ENCODE results near the gene RABGAP1. TPM values are rescaled to one million over a fixed set of nuclear protein-coding genes. Genes with fewer than 3 reads are reported as not detected.

Gene RABGAP1
- total RNA-seq, 2 experiments from 2014 or later = 20.6 to 24.9 TPM

DNA sequence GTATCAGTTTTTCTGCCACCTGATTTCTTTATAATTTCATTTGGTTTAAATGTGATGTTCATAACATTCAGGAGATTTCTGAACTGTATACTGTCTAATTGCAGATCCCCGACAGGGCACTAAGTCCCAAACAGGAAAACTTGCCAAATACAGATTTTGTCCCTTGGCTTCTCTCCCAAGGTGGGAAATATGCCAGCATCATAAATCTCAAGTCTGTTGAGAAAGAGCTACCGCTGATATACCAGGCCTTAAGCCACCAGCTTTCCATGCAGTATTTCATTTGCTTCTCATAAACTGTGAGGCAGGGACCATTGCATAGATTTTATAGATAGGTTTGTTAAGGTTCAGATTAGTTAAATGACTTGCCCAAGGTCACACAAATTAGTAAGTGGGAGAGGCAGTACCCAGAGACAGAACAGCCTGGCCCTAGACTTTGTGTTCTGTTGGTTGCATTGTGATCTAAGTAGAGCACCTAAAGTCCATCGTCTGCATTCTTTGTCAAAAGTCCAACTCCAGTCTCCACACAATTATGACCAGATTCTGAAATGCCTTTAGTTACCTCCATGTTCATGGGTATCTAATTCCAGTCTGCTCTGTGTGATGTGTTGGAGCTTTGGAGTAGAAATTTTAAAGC lies 108.9 kb downstream of the RABGAP1 start:
- no peak for ATAC-seq (ENCODE audit: poor library complexity)

DNA sequence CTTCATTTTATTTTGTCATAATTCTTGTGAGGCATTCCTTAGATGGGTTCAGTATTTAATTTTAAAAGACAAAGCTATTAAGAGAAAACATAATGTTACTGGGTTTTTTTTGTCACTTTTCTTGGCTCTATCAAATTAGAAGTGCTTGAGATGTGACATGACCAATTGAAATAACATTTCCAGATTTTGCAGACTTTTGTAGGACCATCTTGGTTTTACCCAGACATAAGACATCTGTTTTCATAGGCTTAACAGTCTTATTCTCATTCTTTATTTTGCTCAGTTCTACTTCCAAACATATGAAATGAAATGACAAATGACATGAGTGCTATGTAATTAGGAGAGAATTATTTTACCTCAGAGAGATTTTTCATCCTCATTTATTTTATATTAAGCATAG lies 112.2 kb downstream of the RABGAP1 start:
- peaks cover 4% of the 10 kb centered on the region for H3K4me1 Mint-ChIP-seq (ENCODE audit: low read depth)
- ATAC-seq (ENCODE audit: poor library complexity) (no peak), DNase-seq (no peak)
- ChIA-PET POLR2A (interaction anchor here (0.5 kb wide), 1 partner anchor 161 kb away, joined by 4 read pairs; no protein-coding TSS in a partner anchor), CTCF (interaction anchor here (1.6 kb wide), 1 partner anchor 297 kb away, joined by 5 read pairs; no protein-coding TSS in a partner anchor)
- no peak overlapping the region for H3K27ac Mint-ChIP-seq
- Histone ChIP-seq H3K27ac (ENCODE audit: low read depth in 1 of 2, low read length in 2 of 2) (no peak overlapping the region), H3K36me3 (ENCODE audit: insufficient read depth, low read length) (peaks cover 3% of the 10 kb centered on the region), H3K9me3 (ENCODE audit: control insufficient read depth in 1 of 2, insufficient read depth in 1 of 2, low read length in 2 of 2) (no peaks in the 10 kb centered on the region), H3K4me1 (ENCODE audit: insufficient read depth, low read length) (no peaks in the 10 kb centered on the region), H3K27me3 (ENCODE audit: control insufficient read depth in 1 of 2, insufficient read depth in 2 of 2, low read length in 2 of 2) (no peaks in the 10 kb centered on the region), H3K4me3 (ENCODE audit: low read length) (no peak overlapping the region)
- no peak overlapping the region for H3K4me3 Mint-ChIP-seq
- peaks cover 39% of the 10 kb centered on the region for H3K36me3 Mint-ChIP-seq (ENCODE audit: low read depth)
- no peaks in the 10 kb centered on the region for H3K9me3 Mint-ChIP-seq
- intact Hi-C loops (cut with DNase I, micrococcal nuclease) = no loop called here
- no peaks in the 10 kb centered on the region for H3K27me3 Mint-ChIP-seq
- TF ChIP-seq, protein P1, sequence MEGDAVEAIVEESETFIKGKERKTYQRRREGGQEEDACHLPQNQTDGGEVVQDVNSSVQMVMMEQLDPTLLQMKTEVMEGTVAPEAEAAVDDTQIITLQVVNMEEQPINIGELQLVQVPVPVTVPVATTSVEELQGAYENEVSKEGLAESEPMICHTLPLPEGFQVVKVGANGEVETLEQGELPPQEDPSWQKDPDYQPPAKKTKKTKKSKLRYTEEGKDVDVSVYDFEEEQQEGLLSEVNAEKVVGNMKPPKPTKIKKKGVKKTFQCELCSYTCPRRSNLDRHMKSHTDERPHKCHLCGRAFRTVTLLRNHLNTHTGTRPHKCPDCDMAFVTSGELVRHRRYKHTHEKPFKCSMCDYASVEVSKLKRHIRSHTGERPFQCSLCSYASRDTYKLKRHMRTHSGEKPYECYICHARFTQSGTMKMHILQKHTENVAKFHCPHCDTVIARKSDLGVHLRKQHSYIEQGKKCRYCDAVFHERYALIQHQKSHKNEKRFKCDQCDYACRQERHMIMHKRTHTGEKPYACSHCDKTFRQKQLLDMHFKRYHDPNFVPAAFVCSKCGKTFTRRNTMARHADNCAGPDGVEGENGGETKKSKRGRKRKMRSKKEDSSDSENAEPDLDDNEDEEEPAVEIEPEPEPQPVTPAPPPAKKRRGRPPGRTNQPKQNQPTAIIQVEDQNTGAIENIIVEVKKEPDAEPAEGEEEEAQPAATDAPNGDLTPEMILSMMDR (IDR thresholded peaks at IDR 0.05) = no peak

More for the DNA sequence above, 108.9 kb downstream of the RABGAP1 start:
- H3K9me3 ChIP-seq (ENCODE audit: control insufficient read depth in 1 of 2, insufficient read depth in 1 of 2, low read length in 2 of 2) = no peaks in the 10 kb centered on the region
- Mint-ChIP-seq H3K4me1 (ENCODE audit: low read depth) (peaks cover 4% of the 10 kb centered on the region), H3K9me3 (no peaks in the 10 kb centered on the region), H3K27ac (no peak overlapping the region), H3K27me3 (no peaks in the 10 kb centered on the region), H3K4me3 (no peak overlapping the region), H3K36me3 (ENCODE audit: low read depth) (peaks cover 31% of the 10 kb centered on the region)
- CTCF ChIA-PET = interaction anchor here (1.0 kb wide), 1 partner anchor 300 kb away, joined by 3 read pairs; no protein-coding TSS in a partner anchor
- H3K27me3 ChIP-seq (ENCODE audit: control insufficient read depth in 1 of 2, insufficient read depth in 2 of 2, low read length in 2 of 2) = no peaks in the 10 kb centered on the region
- DNase-seq = no peak
- no peak overlapping the region for H3K4me3 ChIP-seq (ENCODE audit: low read length)
- intact Hi-C loops (cut with DNase I, micrococcal nuclease) = no loop called here
- TF ChIP-seq, protein P1 (IDR thresholded peaks at IDR 0.05) = no peak
- H3K36me3 ChIP-seq (ENCODE audit: insufficient read depth, low read length) = peaks cover 2% of the 10 kb centered on the region
- no peaks in the 10 kb centered on the region for H3K4me1 ChIP-seq (ENCODE audit: insufficient read depth, low read length)
- POLR2A ChIA-PET = interaction anchor here (0.5 kb wide), 1 partner anchor 1630 kb away, joined by 3 read pairs; no protein-coding TSS in a partner anchor
- no peak overlapping the region for H3K27ac ChIP-seq (ENCODE audit: low read depth in 1 of 2, low read length in 2 of 2)

DNA sequence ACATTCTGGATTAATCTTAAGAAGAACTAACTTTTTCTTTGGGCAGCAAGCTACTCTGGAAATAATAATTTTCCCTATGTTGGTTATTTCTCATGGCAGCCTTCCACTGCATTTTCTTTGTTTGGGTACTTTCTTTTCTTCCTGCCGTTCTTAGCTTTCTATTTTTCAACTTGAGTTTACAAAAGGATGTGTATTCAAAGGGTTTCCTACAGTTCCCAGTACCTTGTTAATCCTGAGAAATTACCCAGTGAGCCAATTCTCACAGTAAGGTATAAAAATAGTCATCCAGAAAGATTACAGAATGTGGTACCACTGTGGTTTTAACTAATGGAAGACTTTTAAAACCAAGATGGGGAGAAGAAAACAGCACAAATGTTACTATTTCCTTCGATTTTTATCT lies 112.9 kb downstream of the RABGAP1 start:
- Histone ChIP-seq H3K4me3 (ENCODE audit: low read length) (no peak overlapping the region), H3K4me1 (ENCODE audit: insufficient read depth, low read length) (no peaks in the 10 kb centered on the region), H3K27me3 (ENCODE audit: control insufficient read depth in 1 of 2, insufficient read depth in 2 of 2, low read length in 2 of 2) (no peaks in the 10 kb centered on the region), H3K27ac (ENCODE audit: low read depth in 1 of 2, low read length in 2 of 2) (no peak overlapping the region), H3K9me3 (ENCODE audit: control insufficient read depth in 1 of 2, insufficient read depth in 1 of 2, low read length in 2 of 2) (no peaks in the 10 kb centered on the region), H3K36me3 (ENCODE audit: insufficient read depth, low read length) (peaks cover 3% of the 10 kb centered on the region)
- H3K27ac Mint-ChIP-seq = no peak overlapping the region
- H3K4me1 Mint-ChIP-seq (ENCODE audit: low read depth) = peaks cover 4% of the 10 kb centered on the region
- TF ChIP-seq, protein P1 (IDR thresholded peaks at IDR 0.05) = no peak
- intact Hi-C loops (cut with DNase I, micrococcal nuclease) = no loop called here
- DNase-seq (no peak), ATAC-seq (ENCODE audit: poor library complexity) (no peak)
- H3K36me3 Mint-ChIP-seq (ENCODE audit: low read depth) = peaks cover 34% of the 10 kb centered on the region
- no peaks in the 10 kb centered on the region for H3K9me3 Mint-ChIP-seq
- no peak overlapping the region for H3K4me3 Mint-ChIP-seq
- CTCF ChIA-PET = interaction anchor here (1.6 kb wide), 1 partner anchor 296 kb away, joined by 5 read pairs; no protein-coding TSS in a partner anchor
- H3K27me3 Mint-ChIP-seq = no peaks in the 10 kb centered on the region
- POLR2A ChIA-PET = interaction anchor here (0.5 kb wide), 1 partner anchor 162 kb away, joined by 4 read pairs; no protein-coding TSS in a partner anchor
